AML-193 (cell line): ENCODE results near the gene KLHL17.
"Not testable (repeated sequence)": the region's sequence is repeated elsewhere in the genome, so short reads cannot be mapped to it uniquely, and the experiment has no call there.

Source experiments
- DNase-seq, 2 experiments: peaks; one replicate each; lab custom pipeline; 2025; lab: John Stamatoyannopoulos, UW

KLHL17 gene

DNA sequence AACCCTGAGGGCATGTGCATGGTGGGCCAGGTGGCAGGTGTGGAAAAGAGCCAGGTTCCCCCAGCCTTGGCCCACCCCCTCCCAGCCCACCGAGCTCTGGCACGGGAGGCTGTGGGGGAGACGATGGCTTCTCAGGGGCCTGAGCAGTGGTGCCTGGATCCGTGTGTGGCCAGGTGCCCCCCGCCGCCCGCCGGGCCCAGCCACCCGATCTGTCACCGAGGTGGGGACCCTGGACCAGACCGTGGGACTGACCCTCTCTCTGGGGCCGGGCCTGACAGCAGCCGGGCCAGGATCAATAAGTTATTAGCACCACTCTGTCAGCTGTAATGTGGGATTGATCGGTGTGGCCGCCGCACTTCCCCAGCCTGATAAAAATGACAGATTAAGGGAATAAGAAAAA, 22.9 kb upstream of the KLHL17 start:
- no peak for DNase-seq

DNA sequence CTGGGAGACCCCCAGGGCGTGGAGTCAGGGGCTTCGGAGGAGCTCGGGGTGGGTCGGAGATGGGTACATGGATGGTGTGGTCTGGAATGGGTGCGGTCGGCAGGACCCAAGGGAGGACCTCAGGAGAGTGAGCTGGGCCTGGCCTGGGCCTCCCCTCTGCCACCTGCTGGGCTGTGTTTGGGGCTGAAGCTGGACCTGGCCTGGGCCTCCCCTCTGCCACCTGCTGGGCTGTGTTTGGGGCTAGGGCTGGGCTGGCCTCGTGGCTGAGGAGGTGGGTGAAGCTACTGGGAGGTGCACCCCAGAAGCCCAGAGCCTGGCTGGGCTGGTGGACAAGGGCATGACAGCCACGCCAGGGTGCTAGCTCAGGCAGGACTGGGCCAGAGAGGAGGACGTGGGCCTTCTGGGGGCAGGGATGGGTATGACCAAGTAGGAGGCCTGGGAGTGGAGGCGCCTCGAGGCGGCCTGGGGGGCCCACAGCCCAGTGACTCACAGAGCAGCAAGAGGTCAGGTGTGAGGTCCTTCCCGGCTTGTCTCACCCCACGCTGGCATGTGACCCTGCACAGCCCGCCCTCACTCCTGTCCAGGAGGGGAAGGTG, 22.2 kb upstream of the KLHL17 start:
- peak; percentile 14 to 43 for DNase-seq

DNA sequence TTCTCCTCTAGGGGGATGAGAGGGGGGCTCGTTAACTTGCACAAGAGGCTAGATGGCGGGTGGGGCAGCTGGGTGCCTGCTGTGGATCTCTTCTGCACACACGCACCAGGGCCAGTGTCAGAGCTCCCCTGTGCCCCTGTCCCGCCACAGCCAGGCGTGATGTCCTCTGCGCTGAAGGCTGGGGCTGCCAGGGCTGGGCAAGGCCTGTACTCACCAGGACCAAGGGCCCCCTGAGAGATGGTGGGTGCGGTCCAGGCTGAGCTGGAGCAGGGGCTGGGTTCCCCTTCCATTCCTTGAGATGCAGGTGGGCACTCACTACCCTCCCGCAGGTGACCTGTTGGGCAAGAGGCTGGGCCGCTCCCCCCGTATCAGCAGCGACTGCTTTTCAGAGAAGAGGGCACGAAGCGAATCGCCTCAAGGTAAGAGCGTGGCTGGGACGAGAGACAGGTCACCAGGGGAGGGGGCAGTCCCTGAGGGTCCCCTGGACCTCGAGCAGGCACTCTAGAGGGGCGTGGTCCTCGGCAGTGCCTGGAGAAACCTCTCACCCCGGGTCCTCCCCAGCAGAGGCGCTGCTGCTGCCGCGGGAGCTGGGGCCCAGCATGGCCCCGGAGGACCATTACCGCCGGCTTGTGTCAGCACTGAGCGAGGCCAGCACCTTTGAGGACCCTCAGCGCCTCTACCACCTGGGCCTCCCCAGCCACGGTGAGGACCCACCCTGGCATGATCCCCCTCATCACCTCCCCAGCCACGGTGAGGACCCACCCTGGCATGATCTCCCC, 21.5 kb upstream of the KLHL17 start:
- DNase-seq: no peak

DNA sequence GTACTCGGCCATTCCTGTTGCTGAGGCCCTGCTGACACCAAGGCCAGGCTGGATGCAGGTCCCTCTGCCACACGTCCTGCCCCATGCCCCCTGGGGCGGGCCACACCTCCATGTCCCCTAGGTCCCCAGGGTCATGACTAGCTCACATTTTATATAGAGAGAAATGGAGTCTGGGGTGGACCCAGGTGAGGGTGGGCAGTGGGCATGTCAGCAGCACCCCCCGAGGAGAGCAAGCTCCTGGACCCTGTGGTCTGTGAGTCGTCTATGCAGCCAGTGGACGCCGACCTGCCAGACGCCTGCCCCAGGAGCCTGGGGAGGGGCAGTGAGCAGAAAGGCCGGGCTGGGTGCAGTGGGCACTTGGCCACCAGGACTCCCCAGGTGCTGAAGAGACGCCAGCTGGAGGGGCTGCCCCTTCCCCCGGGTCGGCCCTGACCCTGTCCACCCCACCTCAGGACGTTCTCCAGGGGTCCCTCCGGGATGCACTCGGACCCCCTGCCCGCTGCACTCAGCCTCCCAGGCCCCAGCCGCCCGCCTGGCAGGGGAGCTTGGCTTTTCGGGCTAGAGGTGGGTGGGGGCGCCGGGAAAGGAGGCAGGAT, 20.8 kb upstream of the KLHL17 start:
- no peak for DNase-seq

DNA sequence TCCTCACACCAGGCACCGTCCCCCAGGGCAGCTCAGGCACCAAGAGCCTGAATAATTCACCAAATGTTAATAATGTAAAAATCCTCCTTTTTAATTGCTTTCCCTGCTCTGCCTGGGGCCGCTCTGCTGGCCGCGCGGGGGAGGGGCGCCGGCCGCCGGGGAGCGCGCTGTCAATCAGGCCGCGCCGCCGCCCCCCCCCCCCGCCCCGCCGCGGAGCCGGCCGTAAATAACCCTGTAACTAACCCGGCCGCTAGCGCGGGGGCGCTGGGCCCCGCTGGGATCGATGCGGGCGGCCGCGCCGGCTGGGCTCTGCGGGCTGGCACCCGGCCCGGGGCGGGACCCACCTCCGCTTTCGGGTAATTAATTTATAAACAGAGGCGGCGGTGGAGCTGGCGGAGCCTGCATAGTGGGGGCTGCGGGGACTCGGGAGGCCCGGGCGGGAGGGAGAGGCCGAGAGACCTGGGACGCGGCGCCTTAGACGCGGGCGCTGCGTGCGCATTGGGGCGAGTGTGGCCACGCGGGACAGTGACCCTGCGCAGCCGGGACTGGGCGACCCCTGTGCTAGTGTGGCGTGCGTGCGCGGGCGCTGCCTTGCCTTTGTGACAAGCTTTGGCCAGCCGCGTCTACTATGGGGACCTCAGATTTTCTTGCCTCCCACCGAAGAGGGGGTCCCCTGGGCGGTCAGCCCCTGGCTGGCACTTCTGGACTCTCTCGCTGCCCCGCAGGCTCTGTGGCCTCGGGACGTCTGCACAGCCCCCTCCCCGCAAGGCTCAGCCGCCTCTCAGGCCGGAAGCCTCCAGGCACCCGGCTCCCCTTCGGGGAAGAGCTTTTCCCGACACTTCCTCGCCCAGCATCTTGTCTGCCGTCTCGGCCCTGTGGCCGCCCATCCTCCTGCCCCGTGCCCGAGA, 20.0 kb upstream of the KLHL17 start:
- no peak for DNase-seq

DNA sequence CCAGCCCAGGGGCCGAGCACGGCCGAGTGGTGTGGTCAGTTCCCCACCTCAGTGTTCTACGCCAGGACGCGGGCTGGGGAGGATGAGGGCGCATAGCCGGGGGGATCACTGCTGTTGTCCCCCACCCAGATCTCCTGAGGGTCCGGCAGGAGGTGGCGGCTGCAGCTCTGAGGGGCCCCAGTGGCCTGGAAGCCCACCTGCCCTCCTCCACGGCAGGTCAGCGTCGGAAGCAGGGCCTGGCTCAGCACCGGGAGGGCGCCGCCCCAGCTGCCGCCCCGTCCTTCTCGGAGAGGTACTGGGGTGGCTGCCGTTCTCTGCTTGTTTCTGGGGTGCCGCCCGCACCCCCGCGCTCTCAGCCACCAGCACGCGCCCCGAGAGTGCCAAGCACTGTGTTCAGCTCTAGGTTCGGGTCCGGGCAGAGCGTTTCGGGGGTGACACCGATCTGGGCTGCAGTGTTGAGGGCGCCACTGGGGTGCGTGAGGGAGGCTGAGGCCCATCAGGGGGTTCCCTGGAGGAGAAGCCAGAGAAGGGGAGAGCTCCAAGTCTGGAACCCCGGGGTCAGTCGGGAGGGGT, 19.3 kb upstream of the KLHL17 start:
- no peak for DNase-seq

DNA sequence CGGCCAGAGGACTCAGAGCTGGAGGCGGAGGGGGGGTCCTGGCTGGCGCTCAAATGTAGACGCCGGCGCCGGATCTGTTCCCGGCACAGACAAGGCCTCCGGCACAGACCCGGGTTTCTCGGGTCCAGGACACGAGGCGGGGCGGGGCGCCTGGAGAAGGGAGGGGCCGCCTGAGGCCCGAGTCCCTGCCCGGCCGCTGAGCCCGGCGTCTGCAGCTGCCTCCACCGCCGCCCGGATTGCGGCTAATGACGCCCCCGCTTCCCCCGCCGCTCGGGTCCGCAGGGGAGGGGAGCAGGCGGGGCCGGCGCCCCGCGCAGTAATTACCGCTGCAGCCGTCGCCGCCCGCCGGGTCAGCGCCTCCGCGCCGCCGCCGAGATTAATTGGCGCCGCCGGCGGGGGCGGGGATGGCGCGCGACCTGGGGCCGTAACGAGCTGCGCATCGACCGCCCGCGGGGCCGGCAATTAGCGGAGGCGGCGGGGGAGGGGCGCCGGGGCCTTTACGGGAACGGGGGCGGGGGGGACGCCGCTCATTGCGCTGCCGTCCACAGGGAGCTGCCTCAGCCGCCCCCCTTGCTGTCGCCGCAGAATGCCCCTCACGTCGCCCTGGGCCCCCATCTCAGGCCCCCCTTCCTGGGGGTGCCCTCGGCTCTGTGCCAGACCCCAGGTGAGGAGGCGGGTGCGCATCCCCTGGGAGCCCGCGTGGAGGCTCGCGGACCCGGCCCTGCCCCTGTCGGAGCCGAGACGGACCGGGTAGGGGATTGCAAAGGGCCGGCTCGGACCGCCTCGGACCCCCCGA, 18.6 kb upstream of the KLHL17 start:
- DNase-seq: no peak

DNA sequence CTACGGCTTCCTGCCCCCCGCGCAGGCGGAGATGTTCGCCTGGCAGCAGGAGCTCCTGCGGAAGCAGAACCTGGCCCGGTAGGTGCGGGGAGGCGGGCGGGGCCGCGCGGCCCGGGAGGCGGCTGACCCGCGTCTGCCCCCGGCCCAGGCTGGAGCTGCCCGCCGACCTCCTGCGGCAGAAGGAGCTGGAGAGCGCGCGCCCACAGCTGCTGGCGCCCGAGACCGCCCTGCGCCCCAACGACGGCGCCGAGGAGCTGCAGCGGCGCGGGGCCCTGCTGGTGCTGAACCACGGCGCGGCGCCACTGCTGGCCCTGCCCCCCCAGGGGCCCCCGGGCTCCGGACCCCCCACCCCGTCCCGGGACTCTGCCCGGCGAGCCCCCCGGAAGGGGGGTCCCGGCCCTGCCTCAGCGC, 18.0 kb upstream of the KLHL17 start:
- DNase-seq: no peak

DNA sequence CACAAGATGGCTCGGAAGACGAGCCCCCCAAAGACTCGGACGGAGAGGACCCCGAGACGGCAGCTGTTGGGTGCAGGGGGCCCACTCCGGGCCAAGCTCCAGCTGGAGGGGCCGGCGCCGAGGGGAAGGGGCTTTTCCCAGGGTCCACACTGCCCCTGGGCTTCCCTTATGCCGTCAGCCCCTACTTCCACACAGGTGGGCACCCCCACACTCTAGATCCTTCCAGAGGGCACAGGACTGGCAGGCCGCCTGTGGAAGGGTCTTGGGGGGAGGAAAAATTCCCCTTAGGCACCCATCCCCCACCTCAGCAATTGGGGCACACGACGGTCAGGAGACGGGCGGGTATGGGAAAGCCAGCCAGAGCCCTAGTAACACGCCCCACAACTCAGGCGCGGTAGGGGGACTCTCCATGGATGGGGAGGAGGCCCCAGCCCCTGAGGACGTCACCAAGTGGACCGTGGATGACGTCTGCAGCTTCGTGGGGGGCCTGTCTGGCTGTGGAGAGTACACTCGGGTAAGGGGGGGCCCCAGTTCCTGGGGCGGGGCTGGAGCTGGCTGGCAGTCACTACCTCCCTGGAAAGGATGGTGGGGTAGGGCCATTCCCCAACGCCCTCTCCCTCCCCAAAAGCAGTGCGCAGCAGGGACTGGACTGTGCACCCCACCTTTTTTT, 17.4 kb upstream of the KLHL17 start:
- no peak for DNase-seq

DNA sequence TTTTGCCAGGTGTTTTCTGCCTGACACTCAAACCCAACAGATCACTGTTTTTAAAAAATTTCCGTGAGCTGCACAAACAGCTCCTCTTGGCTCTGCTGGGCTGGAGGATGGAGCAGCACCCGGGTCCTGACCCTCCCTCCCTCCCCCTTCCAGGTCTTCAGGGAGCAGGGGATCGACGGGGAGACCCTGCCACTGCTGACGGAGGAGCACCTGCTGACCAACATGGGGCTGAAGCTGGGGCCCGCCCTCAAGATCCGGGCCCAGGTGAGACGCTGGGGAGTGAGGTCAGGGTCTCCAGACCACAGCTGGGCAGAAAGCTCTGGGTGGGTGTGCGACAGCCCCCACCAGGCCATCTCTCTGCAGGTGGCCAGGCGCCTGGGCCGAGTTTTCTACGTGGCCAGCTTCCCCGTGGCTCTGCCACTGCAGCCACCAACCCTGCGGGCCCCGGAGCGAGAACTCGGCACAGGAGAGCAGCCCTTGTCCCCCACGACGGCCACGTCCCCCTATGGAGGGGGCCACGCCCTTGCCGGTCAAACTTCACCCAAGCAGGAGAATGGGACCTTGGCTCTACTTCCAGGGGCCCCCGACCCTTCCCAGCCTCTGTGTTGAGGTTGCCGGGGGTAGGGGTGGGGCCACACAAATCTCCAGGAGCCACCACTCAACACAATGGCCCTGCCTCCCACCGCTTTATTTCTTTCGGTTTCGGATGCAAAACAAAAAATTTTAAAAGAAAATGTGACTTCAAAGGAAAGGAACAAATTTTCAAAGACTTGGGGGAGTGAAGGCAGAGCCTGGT, 16.6 kb upstream of the KLHL17 start:
- no peak for DNase-seq

DNA sequence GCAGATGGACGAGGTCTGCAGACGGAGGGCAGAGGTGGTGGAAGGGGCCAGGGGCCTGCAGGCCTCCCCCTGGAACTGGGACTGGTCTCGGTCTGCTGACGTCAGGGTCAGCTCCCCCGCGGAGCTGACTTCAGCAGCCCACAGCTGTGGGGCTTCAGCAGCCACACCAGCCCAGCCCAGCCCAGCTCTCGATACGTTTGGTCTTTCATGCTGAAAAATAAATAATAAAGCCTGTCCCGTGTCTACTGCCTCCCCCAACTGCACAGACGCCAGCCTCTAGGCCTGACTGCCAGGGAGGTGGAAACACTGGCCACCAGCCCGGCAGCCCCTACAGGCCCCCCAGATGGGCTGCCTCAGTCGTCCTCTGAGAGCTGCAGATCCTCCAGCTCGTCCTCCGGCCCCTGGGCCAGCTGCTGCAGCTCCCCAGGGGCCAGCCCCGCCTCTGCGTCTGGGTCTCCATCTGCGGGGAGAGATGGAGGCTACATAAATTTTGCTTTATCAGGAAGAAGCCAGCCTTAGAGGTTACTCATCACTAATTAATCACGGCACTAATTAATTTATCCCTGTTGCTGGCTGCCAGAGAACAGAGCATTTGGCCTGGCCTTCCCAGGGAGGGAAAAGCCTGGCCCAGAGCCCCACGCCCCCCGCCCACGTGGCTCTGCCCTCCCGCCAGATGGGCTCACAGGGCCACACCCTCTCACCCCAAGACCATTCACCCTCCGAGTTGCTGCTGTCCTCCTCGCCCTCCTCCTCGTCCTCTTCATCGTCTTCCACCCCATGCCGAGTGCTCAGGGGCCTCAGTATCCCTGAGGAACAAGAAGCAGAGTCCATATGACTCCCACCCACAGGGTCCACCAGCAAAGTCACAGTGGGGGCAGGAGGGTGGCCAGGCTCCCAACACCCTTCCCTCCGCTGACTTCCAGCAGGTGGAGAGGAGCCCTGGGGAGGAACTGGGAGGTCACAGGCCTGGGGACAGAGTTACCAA, 15.8 kb upstream of the KLHL17 start:
- DNase-seq: no peak

DNA sequence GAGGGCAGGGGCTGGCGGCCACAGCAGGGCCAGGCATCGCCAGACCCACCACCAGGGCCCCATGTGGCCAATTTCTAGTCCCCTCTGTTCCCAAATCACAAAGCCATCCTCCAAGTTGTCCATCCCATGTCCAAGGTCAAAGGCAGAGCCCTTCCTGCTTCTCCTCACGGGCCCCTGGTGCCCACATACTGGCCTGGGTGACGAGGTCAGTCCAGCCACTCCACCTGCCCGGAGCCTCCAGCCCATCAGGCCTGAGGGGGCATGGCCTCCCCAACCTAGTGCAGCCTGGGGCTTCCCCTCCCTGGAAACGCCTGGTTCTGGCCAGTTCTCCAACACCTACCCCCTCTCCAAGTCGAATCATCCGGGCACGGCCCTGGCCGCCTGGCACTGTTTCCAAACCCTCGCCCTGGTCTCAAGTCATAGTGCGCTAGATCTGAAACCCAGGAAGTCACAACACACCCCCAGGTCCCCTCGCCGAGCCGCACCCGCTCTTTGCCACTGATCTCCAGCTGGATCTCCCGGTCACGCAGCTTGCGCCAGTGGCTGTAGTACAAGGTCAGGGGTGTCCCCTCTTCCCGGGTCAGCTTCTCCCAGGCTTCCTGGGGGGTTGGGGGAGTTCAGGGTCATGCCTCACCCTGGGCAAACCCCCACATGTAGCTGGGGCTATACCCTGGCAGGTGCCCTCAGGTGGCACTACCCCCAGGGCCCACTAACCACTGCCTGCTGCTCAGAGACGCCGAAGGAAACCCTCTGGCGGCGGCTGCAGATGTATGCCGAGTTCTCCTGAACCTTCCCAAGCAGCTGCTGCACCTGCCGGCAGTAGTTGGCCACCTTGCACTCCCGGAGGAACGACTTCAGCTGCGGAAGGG, 14.5 kb upstream of the KLHL17 start:
- DNase-seq: no peak

DNA sequence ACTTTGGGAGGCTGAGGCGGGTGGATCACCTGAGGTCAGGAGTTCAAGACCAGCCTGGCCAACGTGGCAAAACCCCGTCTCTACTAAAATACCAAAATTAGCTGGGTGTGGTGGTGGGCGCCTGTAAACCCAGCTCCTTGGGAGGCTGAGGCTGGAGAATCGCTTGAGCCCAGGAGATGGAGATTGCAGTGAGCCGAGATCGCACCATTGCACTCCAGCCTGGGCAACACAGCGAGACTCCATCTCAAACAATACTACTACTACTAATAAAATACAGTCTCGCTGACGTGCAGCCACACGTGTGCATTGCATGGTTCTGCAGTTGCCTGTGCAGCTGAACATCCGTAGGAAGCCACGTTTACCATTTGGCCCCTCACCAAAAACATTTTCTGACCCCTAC, 13.6 kb upstream of the KLHL17 start:
- DNase-seq: not testable (repeated sequence)

DNA sequence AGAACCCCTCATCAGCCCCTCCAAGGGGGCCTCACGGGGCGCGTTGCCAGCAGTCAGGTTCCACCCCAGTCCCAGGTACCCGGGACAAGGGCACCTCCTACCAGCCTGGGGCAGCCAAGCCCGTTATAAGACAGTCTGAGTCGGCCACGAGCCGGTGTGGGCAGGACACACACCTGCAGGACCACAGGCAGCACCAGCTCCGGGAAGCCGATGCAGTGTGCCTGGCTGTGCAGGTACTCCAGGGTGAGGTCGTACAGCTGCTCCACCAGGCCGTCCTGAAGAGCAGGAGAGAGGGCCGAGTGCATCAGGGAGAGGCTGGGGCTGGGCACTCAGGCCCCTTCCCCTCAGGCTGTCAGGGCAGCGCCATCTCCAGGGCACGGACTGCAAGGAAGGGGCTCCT, 12.4 kb upstream of the KLHL17 start:
- no peak for DNase-seq

DNA sequence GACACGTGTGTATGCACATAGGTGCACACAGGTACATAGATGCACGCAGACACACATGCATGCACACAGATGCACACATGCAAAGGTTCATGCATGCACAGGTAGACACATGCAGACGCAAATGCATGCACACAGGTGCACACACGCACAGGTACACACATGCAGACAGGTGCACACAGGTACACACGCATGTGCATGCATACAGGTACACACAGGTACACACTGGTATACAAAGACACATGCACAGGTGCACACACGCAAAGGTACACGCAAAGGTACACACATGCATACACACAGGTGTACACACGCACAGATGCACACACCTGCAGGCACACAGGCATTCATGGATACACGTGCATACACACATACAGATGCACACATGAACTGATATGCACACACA, 10.1 kb upstream of the KLHL17 start:
- no peak for DNase-seq

DNA sequence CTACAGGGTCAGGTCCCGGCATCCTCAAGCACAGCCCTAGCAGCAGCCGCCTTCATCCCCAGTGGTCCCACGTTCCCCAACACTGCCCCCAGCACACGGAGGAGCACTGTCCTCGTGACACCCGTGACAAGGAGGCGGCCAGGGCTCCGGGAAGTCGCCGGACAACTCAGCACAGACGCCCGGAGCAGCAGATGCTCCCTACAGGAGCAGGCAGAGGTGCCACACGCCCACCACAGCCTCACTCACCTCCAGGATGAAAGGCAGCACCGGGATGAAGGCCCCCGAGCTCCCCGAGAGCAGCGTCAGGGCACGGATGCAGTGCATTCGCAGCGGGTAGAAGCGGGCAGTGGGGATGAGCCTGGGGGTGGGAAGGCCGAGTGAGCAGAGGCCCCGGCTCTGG, 9.5 kb upstream of the KLHL17 start:
- no peak for DNase-seq

DNA sequence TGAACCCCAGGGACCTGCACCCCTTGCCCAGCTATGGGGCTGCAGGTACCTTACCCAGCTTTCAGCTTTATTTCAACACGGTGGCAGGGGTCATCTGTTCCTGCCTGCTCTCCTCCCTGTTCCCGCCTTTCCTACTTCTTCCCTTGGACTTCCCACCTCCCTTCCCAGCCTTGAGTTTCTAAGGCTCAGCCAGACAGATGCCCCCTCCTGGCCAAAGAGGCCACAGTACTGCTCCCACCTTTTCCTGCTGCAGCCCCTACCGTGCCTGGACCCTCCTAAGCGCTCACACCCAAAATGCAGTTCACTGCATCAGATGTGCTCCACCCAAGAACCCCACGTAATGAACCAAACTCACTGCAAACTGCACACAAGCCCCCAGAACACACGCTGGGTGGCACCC, 9.0 kb upstream of the KLHL17 start:
- no peak for DNase-seq

DNA sequence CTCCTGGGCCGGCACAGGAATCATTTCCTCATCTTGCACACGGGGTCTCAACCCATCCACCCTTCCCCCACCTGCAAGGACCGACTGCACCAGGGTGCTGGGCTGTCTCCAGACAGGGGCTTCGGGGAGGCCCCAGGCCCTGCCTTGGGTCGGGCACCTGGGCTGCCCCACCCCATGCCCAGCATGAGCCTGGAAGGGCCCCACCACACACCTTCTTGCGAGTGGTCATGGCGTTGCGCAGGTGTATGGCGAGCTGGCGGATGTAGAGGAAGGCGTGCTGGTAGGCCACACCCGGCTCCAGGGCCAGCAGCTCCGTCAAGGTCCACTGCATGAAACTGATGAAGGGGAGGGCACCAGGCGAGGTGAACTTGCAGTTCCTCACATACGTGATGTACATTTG, 8.2 kb upstream of the KLHL17 start:
- DNase-seq: no peak
